ENCODE results near the gene ENTREP3.
"Not testable (repeated sequence)": the region's sequence is repeated elsewhere in the genome, so short reads cannot be mapped to it uniquely, and the experiment has no call there.

- TF ChIP-seq CTCF (IDR thresholded peaks at IDR 0.05; ENCODE audit: poor library complexity); EZH2 (IDR thresholded peaks at IDR 0.05; ENCODE audit: borderline replicate concordance): not testable (repeated sequence)
Measured at GRCh38 chr1:155212051-155212440, 43.2 kb downstream of the ENTREP3 start.
